GM12865 (cell line): Measurements from ENCODE around the gene STK17A.

Source experiments
- DNase-seq: peaks from one replicate; pipeline ENCODE4 v3.0.0; 2010; ENCODE audit warnings: low read depth
- H3K4me3 ChIP-seq: 2 replicates; pipeline ENCODE4 v1.5.1; 2011; ENCODE audit warnings: mild to moderate bottlenecking, low read depth, low read length, control low read depth
- TF ChIP-seq, protein P1 (sequence below): IDR thresholded peaks from 2 replicates; pipeline ENCODE4 v1.5.1; 2011; ENCODE audit warnings: low read length, control low read depth, low read depth, inconsistent platforms; ENCODE audit not compliant: insufficient read depth; ENCODE audit errors: missing control alignments

Gene STK17A

DNA sequence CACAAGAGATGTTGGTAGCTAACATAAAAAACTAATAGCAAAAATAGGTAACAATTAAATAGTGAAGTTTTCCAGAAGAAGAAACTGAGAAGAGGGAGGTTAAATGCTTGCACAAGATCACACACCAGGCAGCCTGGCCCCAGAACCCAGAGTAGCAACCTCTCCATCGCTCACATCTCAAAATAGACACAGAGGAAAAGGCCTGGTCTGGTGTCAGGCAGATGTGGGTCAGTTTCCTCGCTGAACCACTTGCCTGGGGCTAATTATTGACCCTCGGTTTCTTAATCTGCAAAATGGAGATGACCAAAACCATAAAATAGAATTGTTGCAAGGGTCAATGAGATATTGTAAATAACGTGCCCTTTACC lies 44.5 kb upstream of the STK17A start:
- no peak for DNase-seq
- no peak overlapping the region for H3K4me3 ChIP-seq
- TF ChIP-seq, protein P1, sequence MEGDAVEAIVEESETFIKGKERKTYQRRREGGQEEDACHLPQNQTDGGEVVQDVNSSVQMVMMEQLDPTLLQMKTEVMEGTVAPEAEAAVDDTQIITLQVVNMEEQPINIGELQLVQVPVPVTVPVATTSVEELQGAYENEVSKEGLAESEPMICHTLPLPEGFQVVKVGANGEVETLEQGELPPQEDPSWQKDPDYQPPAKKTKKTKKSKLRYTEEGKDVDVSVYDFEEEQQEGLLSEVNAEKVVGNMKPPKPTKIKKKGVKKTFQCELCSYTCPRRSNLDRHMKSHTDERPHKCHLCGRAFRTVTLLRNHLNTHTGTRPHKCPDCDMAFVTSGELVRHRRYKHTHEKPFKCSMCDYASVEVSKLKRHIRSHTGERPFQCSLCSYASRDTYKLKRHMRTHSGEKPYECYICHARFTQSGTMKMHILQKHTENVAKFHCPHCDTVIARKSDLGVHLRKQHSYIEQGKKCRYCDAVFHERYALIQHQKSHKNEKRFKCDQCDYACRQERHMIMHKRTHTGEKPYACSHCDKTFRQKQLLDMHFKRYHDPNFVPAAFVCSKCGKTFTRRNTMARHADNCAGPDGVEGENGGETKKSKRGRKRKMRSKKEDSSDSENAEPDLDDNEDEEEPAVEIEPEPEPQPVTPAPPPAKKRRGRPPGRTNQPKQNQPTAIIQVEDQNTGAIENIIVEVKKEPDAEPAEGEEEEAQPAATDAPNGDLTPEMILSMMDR: no peak

- no peak overlapping the region for H3K4me3 ChIP-seq
- no peak for DNase-seq
- TF ChIP-seq, protein P1: no peak
Measured at GRCh38 chr7:43540471-43540870, 42.4 kb upstream of the STK17A start.

GRCh38 chr7:43542716-43543115 lies 40.2 kb upstream of the STK17A start:
- H3K4me3 ChIP-seq: no peak overlapping the region
- TF ChIP-seq, protein P1: no peak
- DNase-seq: no peak

- no peak for DNase-seq
- H3K4me3 ChIP-seq: no peak overlapping the region
- TF ChIP-seq, protein P1: no peak
Measured at GRCh38 chr7:43546231-43546630, 36.7 kb upstream of the STK17A start.

GRCh38 chr7:43550427-43550826 lies 32.5 kb upstream of the STK17A start:
- TF ChIP-seq, protein P1: no peak
- no peak for DNase-seq
- H3K4me3 ChIP-seq: no peak overlapping the region

DNA sequence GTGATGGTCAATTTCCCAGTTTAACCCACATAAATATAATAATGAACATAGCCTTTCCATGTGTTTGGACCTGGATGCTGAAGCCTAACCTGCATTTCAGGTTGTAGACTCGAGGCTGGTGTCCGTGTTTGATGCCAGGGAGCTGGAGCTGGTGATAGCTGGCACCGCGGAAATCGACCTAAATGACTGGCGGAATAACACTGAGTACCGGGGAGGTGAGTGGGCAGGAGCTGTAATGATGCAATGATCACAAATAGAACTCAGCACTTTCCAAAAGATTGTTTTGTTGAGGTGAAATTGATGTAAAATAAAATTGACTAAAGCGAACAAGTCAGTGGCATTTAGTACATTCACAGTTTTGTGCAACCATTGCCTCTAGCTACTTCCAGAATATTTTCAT lies 30.8 kb upstream of the STK17A start:
- TF ChIP-seq, protein P1: no peak
- no peak for DNase-seq
- H3K4me3 ChIP-seq: no peak overlapping the region

DNA sequence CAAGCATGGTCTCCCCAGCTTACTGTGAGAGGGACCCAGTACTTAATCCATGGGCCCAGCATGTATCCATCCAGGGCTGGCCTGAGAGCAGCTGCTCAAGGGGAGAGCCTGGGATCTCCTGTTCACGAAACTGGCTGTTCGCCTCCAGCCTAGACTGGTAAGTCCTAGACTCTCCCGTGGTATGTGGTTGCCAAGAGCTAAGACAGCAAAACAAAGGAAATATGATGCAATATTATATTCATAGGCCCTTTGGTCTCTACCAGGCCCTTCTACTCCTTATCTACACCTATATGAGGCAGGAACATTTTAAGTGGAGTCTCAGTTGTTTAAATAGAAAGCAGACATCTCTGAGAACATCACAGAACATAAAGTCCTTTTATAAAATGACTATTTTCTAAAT lies 28.9 kb upstream of the STK17A start:
- TF ChIP-seq, protein P1: no peak
- no peak overlapping the region for H3K4me3 ChIP-seq
- no peak for DNase-seq
